C4-2B (cell line): ENCODE measurements around the gene PIPOX.

ENCODE experiments used
- H3K27ac ChIP-seq: fragments of 450-650 bp; 2 replicates; pipeline ENCODE4 v1.5.1; 2017
- ZFX ChIP-seq: fragments of 450-650 bp; IDR thresholded peaks from 2 replicates; pipeline ENCODE4 v1.6.1; 2017
- TF ChIP-seq, protein P1 (sequence below): fragments of 450-650 bp; conservative IDR thresholded peaks from 2 replicates; pipeline ENCODE4 v1.5.1; 2017; ENCODE audit warnings: mild to moderate bottlenecking

The PIPOX gene

DNA sequence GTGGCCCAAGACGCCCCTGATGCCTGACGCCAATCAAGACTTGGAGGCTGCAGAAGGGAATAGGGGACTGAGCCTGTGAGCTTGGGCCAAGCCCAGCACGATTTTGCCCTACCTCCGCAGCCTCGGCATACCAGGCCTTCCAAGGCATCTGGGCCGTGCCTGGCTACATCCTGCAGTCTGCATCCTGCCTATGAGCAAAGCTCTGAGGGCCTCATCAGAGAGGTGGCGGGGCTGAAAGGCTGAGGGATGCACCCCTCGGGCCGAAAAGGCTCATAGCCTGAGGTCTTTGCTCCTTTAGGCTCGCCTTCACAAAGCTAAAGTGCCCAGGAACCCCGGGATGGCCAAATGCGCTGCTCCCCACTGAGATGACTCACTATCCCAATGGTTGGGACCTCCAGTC lies 39.7 kb upstream of the PIPOX start:
- H3K27ac ChIP-seq = no peak overlapping the region
- TF ChIP-seq, protein P1, sequence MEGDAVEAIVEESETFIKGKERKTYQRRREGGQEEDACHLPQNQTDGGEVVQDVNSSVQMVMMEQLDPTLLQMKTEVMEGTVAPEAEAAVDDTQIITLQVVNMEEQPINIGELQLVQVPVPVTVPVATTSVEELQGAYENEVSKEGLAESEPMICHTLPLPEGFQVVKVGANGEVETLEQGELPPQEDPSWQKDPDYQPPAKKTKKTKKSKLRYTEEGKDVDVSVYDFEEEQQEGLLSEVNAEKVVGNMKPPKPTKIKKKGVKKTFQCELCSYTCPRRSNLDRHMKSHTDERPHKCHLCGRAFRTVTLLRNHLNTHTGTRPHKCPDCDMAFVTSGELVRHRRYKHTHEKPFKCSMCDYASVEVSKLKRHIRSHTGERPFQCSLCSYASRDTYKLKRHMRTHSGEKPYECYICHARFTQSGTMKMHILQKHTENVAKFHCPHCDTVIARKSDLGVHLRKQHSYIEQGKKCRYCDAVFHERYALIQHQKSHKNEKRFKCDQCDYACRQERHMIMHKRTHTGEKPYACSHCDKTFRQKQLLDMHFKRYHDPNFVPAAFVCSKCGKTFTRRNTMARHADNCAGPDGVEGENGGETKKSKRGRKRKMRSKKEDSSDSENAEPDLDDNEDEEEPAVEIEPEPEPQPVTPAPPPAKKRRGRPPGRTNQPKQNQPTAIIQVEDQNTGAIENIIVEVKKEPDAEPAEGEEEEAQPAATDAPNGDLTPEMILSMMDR = no peak

DNA sequence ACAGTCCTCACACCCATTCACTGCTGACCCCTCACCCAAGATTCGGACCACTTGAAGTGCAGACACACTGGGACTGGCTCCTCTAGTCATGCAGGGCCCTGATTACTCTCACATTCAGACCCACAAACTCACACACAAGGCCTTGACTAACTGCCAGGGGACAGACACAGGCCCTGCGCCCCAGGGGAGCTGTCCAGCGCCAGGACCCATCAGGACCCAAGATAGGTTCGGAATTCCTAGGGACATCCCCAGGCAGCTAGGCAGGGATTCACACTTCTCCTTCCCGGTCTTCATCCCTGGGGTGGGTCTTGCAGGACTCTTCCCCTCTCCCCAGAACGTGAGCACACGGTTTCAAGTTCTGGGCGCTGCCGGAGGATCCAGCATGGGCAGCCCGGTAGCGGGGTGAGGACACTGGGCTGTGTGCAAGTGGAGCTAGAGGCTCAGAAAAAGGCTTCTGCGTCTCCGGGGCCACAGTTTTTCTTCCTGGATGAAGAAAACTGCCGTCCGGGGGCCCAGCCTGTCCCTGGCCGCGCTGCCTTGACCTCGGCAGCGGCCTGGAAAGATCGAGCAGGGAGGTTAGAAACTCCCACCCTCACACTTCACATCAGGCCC lies 38.8 kb upstream of the PIPOX start:
- no peak overlapping the region for H3K27ac ChIP-seq
- TF ChIP-seq, protein P1 = no peak
- TF ChIP-seq ZFX = no peak

DNA sequence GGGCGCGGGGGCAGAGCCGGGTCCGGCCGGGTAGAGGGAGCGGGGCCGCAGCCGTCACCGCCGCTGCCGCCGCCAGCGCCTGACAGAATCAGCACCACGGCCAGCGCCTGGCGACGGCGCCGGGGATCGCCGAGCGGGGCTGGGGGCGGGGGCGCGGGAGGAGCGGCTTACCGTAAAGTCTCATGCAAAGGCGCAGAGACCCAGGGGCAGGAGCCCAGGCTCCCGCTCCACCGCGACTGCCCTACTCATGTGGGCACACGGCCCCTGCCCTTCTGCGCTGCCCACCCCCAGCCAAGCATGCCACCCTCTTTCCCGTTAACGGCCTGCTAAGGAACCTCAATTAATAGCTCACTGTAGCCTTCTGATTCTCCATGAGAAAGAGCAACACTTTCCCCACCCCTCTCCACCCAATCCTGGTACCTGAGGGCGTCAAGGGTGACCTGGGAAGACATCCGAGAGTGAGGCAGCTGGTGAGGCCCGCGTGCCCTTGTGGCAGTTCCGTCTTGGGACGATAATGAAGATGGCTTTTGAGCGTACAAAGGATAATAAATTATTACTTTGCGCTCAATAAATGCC lies 36.9 kb upstream of the PIPOX start, which contains the start of gene SEZ6:
Gene SEZ6, minus strand, starts transcription at position 98 of the 576 bp plus-strand sequence. CDS start 164 bp downstream, outside the sequence.
- H3K27ac ChIP-seq = no peak within 1 kb of the TSS
- TF ChIP-seq ZFX = no peak
- TF ChIP-seq, protein P1 = no peak

DNA sequence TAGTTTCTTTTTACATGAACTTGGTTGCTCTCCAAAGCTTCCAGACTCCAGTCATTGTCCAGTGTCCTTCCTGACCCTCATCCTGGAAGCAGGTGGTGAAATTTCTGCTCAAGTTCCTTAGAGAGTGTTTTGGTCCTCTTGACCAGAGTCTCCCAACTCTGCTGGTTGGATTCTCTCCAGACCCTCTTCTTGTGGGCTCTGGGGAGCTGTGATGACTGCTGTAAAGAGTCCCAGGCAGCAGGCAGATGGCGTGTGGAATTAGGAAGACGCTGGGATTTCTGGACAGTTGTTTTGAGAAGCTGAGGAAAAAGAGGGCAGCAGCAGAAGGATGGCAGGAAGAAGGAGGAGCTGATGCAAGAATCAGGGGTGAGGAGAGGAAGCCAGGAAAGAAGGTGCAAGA lies 35.5 kb upstream of the PIPOX start:
- no peak overlapping the region for H3K27ac ChIP-seq
- TF ChIP-seq, protein P1 = no peak
- no peak for TF ChIP-seq ZFX

DNA sequence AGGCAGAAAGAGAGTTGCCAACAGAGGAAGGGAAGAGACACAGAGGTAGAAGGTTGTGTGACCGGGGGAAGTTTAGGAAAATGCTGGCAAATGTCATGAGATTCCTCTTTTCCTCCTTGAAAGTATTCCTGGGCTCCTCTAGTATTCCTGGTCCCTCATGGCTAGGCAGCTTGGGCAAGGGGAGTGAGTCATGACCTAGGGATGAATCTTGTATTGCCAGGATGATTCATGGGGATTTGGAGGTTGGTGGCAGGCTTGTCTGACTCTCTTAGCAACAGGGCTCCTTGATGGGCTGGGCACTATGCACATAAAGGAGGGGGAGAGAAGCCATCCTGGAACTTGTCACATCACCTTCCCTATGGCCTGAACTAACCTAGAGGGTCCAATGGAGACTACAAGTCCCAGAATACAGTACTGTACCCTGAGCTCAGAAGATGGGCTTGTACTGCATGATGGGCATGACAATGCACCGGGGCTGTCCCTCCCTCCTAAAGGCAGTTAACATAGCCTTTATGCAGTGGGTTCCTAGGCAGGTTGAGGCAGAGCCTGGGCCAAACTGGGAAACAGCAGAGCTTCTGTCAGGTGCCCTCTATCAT lies 35.0 kb upstream of the PIPOX start:
- H3K27ac ChIP-seq = no peak overlapping the region
- TF ChIP-seq, protein P1 = no peak
- TF ChIP-seq ZFX = no peak

DNA sequence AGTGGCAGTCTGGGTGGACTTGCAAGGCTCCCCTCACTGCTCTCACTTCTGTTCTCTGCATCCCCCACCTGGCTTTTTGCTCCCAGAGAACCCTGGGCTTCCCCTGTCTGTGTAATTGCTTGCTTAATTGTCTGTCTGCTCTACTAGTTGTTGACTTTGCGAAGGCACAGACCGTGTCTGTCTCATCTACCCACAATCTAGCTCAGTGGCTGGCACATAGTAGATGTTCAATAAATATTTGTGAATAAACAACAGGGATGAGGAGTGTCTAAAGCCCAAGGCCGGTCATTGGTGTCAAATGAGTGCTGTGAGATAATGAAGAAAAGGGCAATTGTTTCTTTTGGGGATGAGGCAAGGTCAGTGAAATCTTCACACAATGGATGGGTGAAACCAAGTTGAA lies 34.4 kb upstream of the PIPOX start:
- TF ChIP-seq ZFX = no peak
- TF ChIP-seq, protein P1 = no peak
- no peak overlapping the region for H3K27ac ChIP-seq

DNA sequence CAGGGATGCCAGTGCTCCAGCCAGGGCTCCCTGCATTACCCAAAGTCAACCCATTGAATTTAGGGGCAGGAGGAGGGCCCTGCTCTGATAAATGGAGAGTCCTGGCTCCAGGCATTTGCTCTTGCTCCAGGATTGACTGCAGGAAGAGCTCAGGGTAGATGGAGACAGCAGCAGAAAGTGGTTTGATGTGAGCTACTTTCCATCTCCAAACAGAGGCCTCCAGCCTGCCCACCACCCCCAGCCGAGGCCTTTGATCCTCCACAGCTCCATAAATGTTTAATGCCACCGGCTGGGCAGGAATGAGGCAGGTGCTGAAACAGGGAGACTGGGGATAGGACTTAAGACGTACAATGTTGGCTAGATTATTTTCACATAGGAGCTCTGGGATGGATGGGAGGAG lies 32.8 kb upstream of the PIPOX start:
- TF ChIP-seq ZFX = no peak
- TF ChIP-seq, protein P1 = no peak
- H3K27ac ChIP-seq = no peak overlapping the region
